Activated T-cell treated with anti-CD3 and anti-CD28 coated beads for 24 hours (primary cell): ENCODE results near the gene MYBPC1.
"Not testable (repeated sequence)": the region's sequence is repeated elsewhere in the genome, so short reads cannot be mapped to it uniquely, and the experiment has no call there.

Experiments
- DNase-seq: peaks from one replicate; pipeline ENCODE4 v3.0.0-alpha.2; 2020; ENCODE audit warnings: low read depth

MYBPC1 gene

GRCh38 chr12:101654442-101654841 lies 59.7 kb downstream of the MYBPC1 start:
- DNase-seq: no peak

DNA sequence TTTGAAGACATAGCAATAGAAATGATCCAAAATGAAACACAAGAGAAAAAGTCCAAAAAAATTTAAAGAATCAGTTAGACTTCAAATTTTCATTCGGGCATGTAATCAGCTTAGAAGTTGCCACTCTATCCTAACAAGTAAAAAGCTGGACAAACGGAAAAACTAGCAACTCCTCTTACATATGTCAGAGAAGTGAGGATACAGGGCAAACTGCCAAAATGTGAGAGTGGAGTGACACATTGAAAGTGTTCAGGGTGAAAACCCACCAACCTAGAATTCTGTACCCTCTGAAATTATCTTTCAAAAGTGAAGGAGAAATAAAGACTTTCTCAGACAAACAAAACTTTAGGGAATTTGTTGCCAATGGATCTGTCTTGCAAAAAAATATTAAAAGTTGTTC lies 60.6 kb downstream of the MYBPC1 start:
- DNase-seq: no peak

DNA sequence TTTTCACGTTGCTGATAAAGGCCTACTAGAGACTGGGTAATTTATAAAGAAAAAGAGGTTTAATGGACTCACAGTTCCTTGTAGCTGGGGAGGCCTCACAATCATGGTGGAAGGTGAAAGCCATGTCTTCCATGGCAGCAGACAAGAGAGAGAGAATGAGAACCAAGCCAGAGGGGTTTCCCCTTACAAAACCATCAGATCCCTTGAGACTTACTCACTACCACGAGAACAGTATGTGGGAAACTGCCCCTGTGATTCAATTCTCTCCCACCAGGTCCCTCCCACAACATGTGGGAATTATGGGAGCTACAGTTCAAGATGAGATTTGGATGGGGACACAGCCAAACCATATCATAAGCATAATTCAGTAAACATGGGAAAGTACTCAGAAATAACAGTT lies 65.9 kb downstream of the MYBPC1 start:
- DNase-seq: not testable (repeated sequence)

DNA sequence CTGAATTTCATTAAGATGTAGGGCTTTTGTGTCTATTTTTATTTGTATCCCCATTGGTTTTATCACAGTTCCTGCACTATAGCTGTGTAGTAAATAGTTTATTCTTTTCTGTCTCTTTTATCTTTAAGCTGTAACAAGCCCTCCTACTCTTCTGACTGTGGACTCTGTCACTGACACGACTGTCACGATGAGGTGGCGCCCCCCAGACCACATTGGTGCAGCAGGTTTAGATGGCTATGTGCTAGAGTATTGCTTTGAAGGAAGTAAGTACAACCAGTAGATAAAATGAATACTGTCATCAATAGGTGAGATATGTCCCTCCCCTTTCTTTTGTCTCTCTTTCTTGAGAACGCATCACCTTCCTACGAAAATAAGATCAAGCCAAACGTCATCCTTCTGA lies 68.5 kb downstream of the MYBPC1 start:
- no peak for DNase-seq

GRCh38 chr12:101664992-101665391 lies 70.2 kb downstream of the MYBPC1 start:
- DNase-seq: no peak

- no peak for DNase-seq
Observed at GRCh38 chr12:101666052-101666728, 71.4 kb downstream of the MYBPC1 start.

DNA sequence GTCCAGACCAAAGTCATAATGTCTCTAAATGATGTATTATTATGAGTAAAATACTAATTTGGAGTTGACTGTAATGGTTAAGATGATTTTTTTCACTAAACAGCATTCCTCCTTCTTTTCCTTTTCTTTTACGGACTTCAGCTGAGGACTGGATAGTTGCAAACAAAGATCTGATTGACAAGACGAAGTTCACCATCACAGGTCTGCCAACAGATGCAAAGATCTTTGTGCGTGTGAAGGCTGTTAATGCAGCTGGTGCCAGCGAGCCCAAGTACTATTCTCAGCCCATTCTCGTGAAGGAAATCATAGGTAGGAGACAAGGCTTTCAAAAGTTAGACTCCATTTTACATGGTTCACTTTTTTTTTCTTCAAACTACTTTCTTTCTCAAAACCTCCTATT lies 72.8 kb downstream of the MYBPC1 start:
- DNase-seq: no peak

DNA sequence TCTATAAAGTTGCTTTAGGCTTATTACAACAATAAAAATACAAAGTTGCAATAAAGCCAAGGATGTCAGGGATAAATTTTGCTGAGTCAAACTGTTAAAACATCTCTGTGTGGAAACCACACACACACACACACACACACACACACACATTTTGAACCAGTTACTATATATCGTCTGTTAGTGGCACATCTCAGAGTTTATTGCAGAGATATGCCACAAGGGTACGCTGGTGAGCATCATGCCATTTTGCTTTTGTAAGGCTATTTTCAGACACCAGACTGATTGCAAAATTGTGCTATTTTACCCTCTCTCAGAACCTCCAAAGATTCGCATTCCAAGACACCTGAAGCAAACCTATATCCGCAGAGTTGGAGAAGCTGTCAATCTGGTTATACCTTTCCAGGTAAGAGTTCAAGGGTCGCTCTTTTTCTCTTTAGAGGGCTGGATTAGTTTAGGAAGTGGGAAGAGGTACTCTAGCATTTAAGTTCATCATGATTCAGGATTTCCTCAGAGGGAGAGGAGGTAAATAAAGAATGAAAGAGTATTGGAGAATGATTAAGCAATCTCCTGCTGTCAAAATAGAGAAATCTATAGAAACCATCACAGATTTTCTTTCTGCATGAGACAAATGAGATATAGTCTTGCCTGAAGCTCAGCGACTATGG lies 75.4 kb downstream of the MYBPC1 start:
- no peak for DNase-seq

- DNase-seq: no peak
Observed at GRCh38 chr12:101671157-101671791, 76.5 kb downstream of the MYBPC1 start.

DNA sequence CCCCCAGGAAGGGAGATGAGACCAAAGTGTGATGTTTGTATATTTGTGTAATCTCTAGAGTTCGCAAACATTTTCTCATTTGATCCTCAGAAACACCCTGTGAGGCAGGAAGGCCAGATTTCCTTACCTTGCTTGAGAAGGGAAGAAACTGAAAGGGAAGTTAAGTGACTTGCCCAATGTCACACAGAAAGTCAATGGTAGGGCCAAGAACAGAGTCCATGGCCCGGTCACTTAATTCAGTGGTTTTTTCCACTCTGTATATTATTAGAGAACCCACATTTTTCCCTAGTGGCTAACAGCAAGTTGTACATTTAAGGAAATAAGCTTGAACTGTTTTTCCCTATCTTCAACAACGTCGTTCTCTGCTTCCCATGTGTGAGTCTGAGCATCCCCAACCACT lies 77.1 kb downstream of the MYBPC1 start:
- no peak for DNase-seq

- DNase-seq: no peak
Observed at GRCh38 chr12:101675555-101675954, 80.8 kb downstream of the MYBPC1 start.

DNA sequence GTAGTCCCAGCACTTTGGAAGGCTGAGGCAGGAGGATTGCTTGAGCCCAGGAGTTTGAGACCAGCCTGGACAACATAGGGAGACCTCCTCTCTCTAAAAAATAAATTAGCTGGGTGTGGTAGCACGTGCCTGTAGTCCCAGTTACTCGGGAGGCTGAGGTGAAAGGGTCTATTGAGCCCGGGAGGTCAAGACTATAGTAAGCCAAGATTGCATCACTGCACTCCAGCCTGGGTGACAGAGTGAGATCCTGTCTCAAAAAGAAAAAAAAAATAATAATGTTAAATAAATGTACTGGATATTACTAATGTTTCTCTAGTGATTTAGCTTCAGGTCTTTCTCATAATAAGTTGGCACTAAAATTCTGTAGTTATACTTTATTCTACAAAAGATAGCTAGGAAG lies 81.7 kb downstream of the MYBPC1 start:
- not testable (repeated sequence) for DNase-seq

GRCh38 chr12:101678081-101678480 lies 83.3 kb downstream of the MYBPC1 start:
- DNase-seq: no peak

GRCh38 chr12:101680240-101680639 lies 85.5 kb downstream of the MYBPC1 start:
- DNase-seq: no peak

DNA sequence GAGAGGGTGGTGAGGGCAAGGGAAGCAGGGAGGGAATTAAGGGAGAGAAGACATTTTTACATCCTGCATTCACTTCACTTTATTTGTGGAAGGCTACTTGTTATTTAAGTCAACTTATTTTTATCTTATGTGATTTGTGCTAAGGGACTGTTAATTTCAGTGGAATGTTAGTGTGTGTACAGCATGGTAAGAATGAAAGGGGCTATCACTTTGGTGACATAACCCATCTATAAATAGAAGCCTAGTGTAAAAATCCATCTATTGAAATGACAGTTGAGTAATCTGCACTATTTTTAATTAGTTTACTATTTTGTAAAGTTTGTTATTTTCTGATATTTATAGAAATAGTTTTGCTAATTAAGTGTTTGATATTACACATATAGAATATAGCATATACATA lies 85.9 kb downstream of the MYBPC1 start:
- no peak for DNase-seq

GRCh38 chr12:101681627-101682026 lies 86.9 kb downstream of the MYBPC1 start:
- not testable (repeated sequence) for DNase-seq

DNA sequence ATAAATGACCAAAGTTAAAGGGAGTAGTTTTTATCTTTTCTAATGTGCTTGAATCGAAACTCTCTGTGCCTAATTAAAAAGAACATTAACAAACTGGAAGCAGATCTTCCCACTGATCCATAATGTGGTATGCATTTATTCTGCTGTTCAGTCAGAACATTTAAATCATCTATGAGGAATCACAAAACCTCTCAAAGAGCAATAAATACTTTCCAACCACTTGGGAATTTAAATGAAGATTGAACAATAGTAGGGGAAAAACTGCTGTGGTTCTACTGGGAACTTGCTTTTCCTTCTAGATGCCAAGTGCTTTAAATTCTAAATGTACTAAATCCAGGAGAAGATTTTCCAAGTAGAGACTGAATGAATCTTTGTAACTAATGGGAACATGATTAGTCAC lies 90.3 kb downstream of the MYBPC1 start:
- no peak for DNase-seq

- no peak for DNase-seq
Observed at GRCh38 chr12:101686176-101686575, 91.4 kb downstream of the MYBPC1 start.

GRCh38 chr12:101690544-101691098 lies 95.8 kb downstream of the MYBPC1 start:
- DNase-seq: no peak

- DNase-seq: no peak
Observed at GRCh38 chr12:101691503-101692096, 96.8 kb downstream of the MYBPC1 start.

DNA sequence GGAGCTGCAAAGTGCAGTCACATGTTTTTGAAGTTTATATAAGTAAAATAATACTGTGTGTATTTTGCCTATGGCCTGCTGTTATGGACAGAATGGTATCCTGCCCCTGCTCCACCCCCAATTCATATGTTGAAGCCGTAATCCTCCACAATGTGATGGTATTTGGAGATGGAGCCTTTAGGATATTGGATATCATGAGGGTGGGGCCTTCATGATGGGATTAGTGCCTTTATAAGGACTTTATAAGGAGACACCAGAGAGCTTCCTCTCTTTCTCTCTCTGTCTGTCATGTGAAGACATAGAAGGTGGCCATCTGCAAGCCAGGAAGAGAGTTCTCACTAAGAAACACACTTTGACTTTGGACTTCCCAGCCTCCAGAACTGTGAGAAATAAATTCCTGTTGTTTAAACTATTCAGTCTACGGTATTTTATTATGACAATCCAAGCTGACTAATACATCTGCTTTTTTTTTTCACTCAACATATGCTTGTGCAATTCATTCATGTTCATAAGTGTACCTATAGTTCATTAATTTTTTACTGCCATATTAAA lies 99.6 kb downstream of the MYBPC1 start:
- DNase-seq: no peak

GRCh38 chr12:101694986-101695385 lies 100.2 kb downstream of the MYBPC1 start:
- DNase-seq: no peak
